Thymus (tissue), 11 donors: Measurements from ENCODE around the gene HESX1. TPM values are rescaled to one million over a fixed set of nuclear protein-coding genes. Genes with fewer than 3 reads are reported as not detected.

Source experiments
- DNase-seq, 9 donors: peaks; one replicate each; pipeline ENCODE4 v3.0.0-alpha.2; 2013; ENCODE audit warnings: low spot score in 9 of 9, low read depth in 6 of 9, missing footprints in 1 of 9
- H3K27ac ChIP-seq, 2 donors: one replicate each; pipeline ENCODE4 v1.5.1; 2013; ENCODE audit warnings: control low read depth in 1 of 2, low read depth in 1 of 2, low read length in 1 of 2, mild to moderate bottlenecking in 1 of 2, moderate library complexity in 1 of 2
- H3K27me3 ChIP-seq, 2 donors: one replicate each; pipeline ENCODE4 v1.5.1; 2013; ENCODE audit warnings: low read length in 1 of 2; ENCODE audit not compliant: control insufficient read depth in 2 of 2, insufficient read depth in 1 of 2
- H3K36me3 ChIP-seq, 2 donors: one replicate each; pipeline ENCODE4 v1.5.1; 2013; ENCODE audit warnings: low read length in 1 of 2, mild to moderate bottlenecking in 1 of 2, moderate library complexity in 1 of 2; ENCODE audit not compliant: control insufficient read depth in 2 of 2, insufficient read depth in 2 of 2
- H3K4me1 ChIP-seq, 2 donors: one replicate each; pipeline ENCODE4 v1.5.1; 2013; ENCODE audit warnings: low read length in 2 of 2; ENCODE audit not compliant: control insufficient read depth in 2 of 2, insufficient read depth in 2 of 2
- H3K4me3 ChIP-seq, 2 donors: one replicate each; pipeline ENCODE4 v1.5.1; 2013; ENCODE audit warnings: low read length in 2 of 2, control low read depth in 1 of 2, mild to moderate bottlenecking in 1 of 2
- H3K9me3 ChIP-seq, 2 donors: one replicate each; pipeline ENCODE4 v1.5.1; 2013; ENCODE audit warnings: low read length in 1 of 2, mild to moderate bottlenecking in 1 of 2; ENCODE audit not compliant: control insufficient read depth in 2 of 2, insufficient read depth in 1 of 2
- WGBS: extraction: QIAGEN DNeasy Blood & Tissue Kit; methylation state at CpG from one replicate; pipeline ENCODE4 v1.1.7; 2013; 5-methylcytosine and 5-hydroxymethylcytosine counted together
- polyA plus RNA-seq: library from polyadenylated mRNA; stranded (reverse); fragments of 200-250 nt; gene quantifications from one replicate; pipeline ENCODE4 v1.2.3, GENCODE V29; 2013
- total RNA-seq: library from RNA; stranded (reverse); fragments of 120-200 nt; gene quantifications from one replicate; pipeline ENCODE4 v1.2.4, GENCODE V29; 2013
- donor health status: healthy.

The HESX1 gene
- total and polyA plus RNA-seq, 2 donors: 2.0 to 6.6 TPM

GRCh38 chr3:57163751-57164150 lies 36.0 kb downstream of the HESX1 start:
- 10% methylated on average over 8 of the region's 8 CpGs for WGBS
- no peaks in the 10 kb centered on the region for H3K9me3 ChIP-seq
- no peaks in the 10 kb centered on the region for H3K36me3 ChIP-seq
- H3K4me1 ChIP-seq: peaks cover 10 to 16% of the 10 kb centered on the region in 2 donors
- peaks cover 40 to 95% of the 10 kb centered on the region in 2 donors for H3K27me3 ChIP-seq
- no peak for DNase-seq
- no peak overlapping the region for H3K4me3 ChIP-seq
- H3K27ac ChIP-seq: no peak overlapping the region

- Histone ChIP-seq H3K36me3 (no peaks in the 10 kb centered on the region), H3K27me3 (peaks cover 38 to 89% of the 10 kb centered on the region in 2 donors), H3K4me3 (no peak overlapping the region), H3K9me3 (no peaks in the 10 kb centered on the region), H3K4me1 (peaks cover 10 to 16% of the 10 kb centered on the region in 2 donors), H3K27ac (no peak overlapping the region)
- no peak for DNase-seq
- WGBS: 38% methylated on average over 1 of the region's 1 CpG
Measured at GRCh38 chr3:57161915-57162314, 37.9 kb downstream of the HESX1 start.

DNA sequence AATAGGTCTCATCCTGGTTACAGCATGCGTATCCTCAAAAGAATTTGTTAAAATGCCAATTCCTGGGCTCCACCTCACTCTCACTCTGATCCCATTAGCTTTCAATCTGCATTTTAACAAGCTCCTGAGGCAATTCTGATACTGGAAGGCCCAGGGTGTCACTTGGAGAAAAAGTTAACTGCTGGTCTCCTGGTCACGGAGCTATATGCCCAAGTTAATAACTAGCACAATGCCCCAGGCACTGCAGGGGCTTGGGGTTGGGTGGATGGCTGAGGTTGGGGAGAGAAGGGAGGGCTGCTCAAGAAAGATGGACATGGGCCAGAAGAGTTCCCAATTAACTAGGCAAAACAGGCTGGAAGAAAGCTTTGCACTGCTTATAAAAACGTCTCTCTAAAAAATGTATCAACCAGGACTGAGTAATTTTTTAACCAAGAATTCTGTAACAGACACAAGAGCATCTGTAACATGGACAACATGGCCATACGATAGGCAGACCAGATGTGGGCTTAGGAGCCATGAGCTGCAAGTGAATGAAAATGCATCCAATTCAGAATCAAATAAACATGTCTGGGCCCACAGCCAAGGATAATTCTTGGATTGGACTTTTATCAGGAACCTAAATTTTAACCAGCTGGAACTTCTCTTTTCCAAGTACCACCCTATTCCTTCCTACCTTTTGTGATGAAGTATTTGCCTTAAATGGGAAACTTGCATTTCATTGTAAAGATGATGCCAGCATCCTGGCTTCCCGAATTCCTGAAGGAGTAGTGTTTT lies 38.8 kb downstream of the HESX1 start:
- H3K4me3 ChIP-seq: no peak overlapping the region
- no peaks in the 10 kb centered on the region for H3K9me3 ChIP-seq
- DNase-seq: no peak
- H3K27ac ChIP-seq: no peak overlapping the region
- H3K27me3 ChIP-seq: peaks cover 35 to 89% of the 10 kb centered on the region in 2 donors
- WGBS: 65% methylated on average over 5 of the region's 5 CpGs
- H3K36me3 ChIP-seq: no peaks in the 10 kb centered on the region
- H3K4me1 ChIP-seq: peaks cover 10 to 16% of the 10 kb centered on the region in 2 donors

DNA sequence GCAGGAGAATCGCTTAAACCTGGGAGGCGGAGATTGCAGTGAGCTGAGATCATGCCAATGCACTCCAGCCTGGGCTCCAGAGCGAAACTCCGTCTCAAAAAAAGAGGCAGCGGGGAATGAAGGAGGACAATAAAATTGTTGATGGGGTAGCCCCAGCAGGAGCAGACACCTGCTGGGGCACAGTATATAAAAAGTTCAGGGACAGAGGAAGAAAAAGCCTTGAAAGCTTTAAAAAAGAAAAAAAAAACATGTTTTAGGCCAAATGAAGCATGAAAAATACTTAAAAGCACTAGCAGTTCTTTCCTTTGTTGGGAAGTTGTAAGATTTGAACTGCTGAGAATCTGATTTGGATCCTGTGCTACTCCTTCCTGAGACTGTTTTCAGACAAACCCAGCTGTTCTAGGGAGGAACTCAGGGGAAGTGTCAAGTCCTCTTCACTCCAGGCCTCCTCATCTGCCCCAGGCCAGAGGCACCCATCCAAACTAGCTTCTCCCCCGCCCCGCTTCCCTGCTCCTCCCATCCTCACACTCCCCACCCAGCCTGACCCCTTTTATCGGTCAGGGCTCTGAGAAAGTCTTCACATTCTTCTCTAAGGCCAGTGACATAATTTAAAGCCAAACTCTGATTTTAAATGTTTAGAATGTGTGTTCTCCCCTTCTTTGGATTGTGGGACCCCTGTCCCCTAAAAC lies 39.6 kb downstream of the HESX1 start:
- Histone ChIP-seq H3K27ac (no peak overlapping the region), H3K27me3 (peaks cover 28 to 87% of the 10 kb centered on the region in 2 donors), H3K9me3 (no peaks in the 10 kb centered on the region), H3K36me3 (no peaks in the 10 kb centered on the region), H3K4me1 (peaks cover 10 to 16% of the 10 kb centered on the region in 2 donors), H3K4me3 (no peak overlapping the region)
- 83% methylated on average over 8 of the region's 8 CpGs for WGBS
- no peak for DNase-seq

DNA sequence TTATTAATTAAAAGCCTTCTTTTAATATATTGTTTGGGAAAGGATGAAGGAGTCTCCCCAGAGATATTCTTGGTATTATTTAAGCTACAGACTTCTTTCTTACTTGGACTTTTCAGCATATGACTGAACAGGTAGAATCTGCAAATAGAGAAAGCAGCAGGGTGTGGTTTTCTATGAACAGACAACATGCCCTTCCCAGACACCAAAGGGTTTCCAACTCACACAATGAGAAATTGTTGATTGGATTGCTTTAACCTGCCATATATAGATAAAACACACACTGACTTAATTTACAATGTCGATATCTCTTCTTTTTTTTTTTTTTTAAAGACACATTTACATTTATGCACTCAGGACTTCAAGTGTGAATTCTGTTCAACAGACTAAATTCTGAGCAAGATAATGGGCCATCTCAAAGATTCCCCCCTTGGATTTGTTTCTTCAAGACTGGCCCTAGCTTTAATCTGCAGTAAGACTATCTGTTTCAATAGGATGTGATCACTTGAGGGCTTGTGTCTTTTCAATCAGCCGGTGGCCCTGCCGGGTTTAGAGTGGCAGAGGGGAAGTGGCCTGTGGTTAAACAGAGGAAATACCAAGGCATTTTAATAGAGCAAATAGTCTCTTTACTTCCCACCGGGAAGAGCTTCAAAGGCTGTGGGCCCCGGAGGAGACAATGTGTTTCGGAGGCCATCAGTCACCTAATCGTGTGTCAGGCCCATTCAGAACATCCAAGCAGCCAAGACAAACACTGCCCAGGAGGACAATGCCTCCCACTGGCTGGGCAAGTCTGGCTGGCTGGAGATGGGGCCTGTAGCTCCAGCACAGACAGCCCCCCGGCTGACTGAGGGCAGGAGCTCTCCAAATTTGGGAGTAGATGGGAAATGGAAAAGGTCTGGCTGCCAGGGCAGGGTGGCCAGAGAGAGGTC lies 40.7 kb downstream of the HESX1 start:
- H3K27ac ChIP-seq: no peak overlapping the region
- 7% methylated on average over 8 of the region's 8 CpGs for WGBS
- H3K27me3 ChIP-seq: peaks cover 17 to 87% of the 10 kb centered on the region in 2 donors
- no peaks in the 10 kb centered on the region for H3K36me3 ChIP-seq
- DNase-seq: peak in 1 of 9 donors; percentile 12
- peaks cover 2 to 7% of the 10 kb centered on the region in 2 donors for H3K4me1 ChIP-seq
- H3K4me3 ChIP-seq: no peak overlapping the region
- H3K9me3 ChIP-seq: no peaks in the 10 kb centered on the region

- Histone ChIP-seq H3K27me3 (peaks cover 10 to 84% of the 10 kb centered on the region in 2 donors), H3K4me1 (peaks cover 0 to 6% of the 10 kb centered on the region in 2 donors), H3K27ac (no peak overlapping the region), H3K9me3 (no peaks in the 10 kb centered on the region), H3K36me3 (no peaks in the 10 kb centered on the region), H3K4me3 (no peak overlapping the region)
- DNase-seq: no peak
- 54% methylated on average over 3 of the region's 3 CpGs for WGBS
Measured at GRCh38 chr3:57158325-57158724, 41.5 kb downstream of the HESX1 start.

GRCh38 chr3:57157545-57157944 lies 42.2 kb downstream of the HESX1 start:
- Histone ChIP-seq H3K4me1 (peaks cover 0 to 6% of the 10 kb centered on the region in 2 donors), H3K27me3 (peaks cover 3 to 82% of the 10 kb centered on the region in 2 donors), H3K36me3 (no peaks in the 10 kb centered on the region), H3K4me3 (no peak overlapping the region), H3K9me3 (no peaks in the 10 kb centered on the region), H3K27ac (no peak overlapping the region)
- DNase-seq: no peak
- WGBS: 40% methylated on average over 10 of the region's 10 CpGs

GRCh38 chr3:57155310-57155643 lies 44.5 kb downstream of the HESX1 start:
- Histone ChIP-seq H3K27me3 (peaks cover 0 to 80% of the 10 kb centered on the region in 2 donors), H3K4me3 (no peak overlapping the region), H3K9me3 (no peaks in the 10 kb centered on the region), H3K36me3 (no peaks in the 10 kb centered on the region), H3K27ac (no peak overlapping the region), H3K4me1 (peaks cover 0 to 6% of the 10 kb centered on the region in 2 donors)
- WGBS: 90% methylated on average over 3 of the region's 3 CpGs
- no peak for DNase-seq
